ENCODE data around the gene SLC38A3. TPM values are rescaled to one million over a fixed set of nuclear protein-coding genes. Genes with fewer than 3 reads are reported as not detected.
A peak's percentile ranks its signal among the peaks of the same experiment; 100 is the strongest.

Gene SLC38A3
- total RNA-seq, 1 donor from 2014 or later, result not detected

GRCh38 chr3:50246517-50246954 is 41.5 kb downstream of the SLC38A3 start:
- H3K4me3 ChIP-seq, result peak overlapping the region; percentile 52
- H3K9me3 ChIP-seq, result no peaks in the 10 kb centered on the region
- H3K27me3 ChIP-seq (ENCODE audit: low read depth), result no peaks in the 10 kb centered on the region
- H3K27ac ChIP-seq, result peak overlapping the region; percentile 96
- ATAC-seq (peak; percentile 52 to 54), DNase-seq (peak; percentile 74)
- intact Hi-C loops (cut with DNase I), result no loop called here
- peak; percentile 28 for TF ChIP-seq CTCF (IDR thresholded peaks at IDR 0.05)
- peaks cover 61% of the 10 kb centered on the region for H3K36me3 ChIP-seq
- H3K4me1 ChIP-seq, result peaks cover 100% of the 10 kb centered on the region

- DNase-seq (no peak), ATAC-seq (peak; percentile 36 to 38)
- H3K27me3 ChIP-seq (ENCODE audit: low read depth), result no peaks in the 10 kb centered on the region
- TF ChIP-seq CTCF (IDR thresholded peaks at IDR 0.05), result no peak
- peaks cover 96% of the 10 kb centered on the region for H3K4me1 ChIP-seq
- H3K9me3 ChIP-seq, result no peaks in the 10 kb centered on the region
- peaks cover 75% of the 10 kb centered on the region for H3K36me3 ChIP-seq
- peak overlapping the region; percentile 96 for H3K27ac ChIP-seq
- H3K4me3 ChIP-seq, result peak overlapping the region; percentile 6
- intact Hi-C loops (cut with DNase I), result no loop called here
These were observed 43.3 kb downstream of the SLC38A3 start for GRCh38 chr3:50248387-50248786.

GRCh38 chr3:50249457-50249856 is 44.4 kb downstream of the SLC38A3 start:
- Histone ChIP-seq H3K4me1 (peaks cover 92% of the 10 kb centered on the region), H3K4me3 (no peak overlapping the region), H3K36me3 (peaks cover 77% of the 10 kb centered on the region), H3K27ac (peak overlapping the region; percentile 96), H3K27me3 (ENCODE audit: low read depth) (no peaks in the 10 kb centered on the region), H3K9me3 (no peaks in the 10 kb centered on the region)
- intact Hi-C loops (cut with DNase I), result no loop called here
- TF ChIP-seq CTCF (IDR thresholded peaks at IDR 0.05), result no peak
- ATAC-seq, result no peak
- no peak for DNase-seq

GRCh38 chr3:50250514-50250913 is 45.4 kb downstream of the SLC38A3 start:
- peaks cover 92% of the 10 kb centered on the region for H3K4me1 ChIP-seq
- H3K27me3 ChIP-seq (ENCODE audit: low read depth), result no peaks in the 10 kb centered on the region
- TF ChIP-seq CTCF (IDR thresholded peaks at IDR 0.05), result no peak
- H3K4me3 ChIP-seq, result no peak overlapping the region
- DNase-seq (no peak), ATAC-seq (no peak)
- intact Hi-C loops (cut with DNase I), result no loop called here
- H3K36me3 ChIP-seq, result peaks cover 82% of the 10 kb centered on the region
- H3K27ac ChIP-seq, result peak overlapping the region; percentile 96
- H3K9me3 ChIP-seq, result no peaks in the 10 kb centered on the region

GRCh38 chr3:50251220-50251619 is 46.1 kb downstream of the SLC38A3 start:
- DNase-seq, result no peak
- Histone ChIP-seq H3K27ac (peak overlapping the region; percentile 96), H3K4me3 (no peak overlapping the region), H3K27me3 (ENCODE audit: low read depth) (no peaks in the 10 kb centered on the region), H3K36me3 (peaks cover 85% of the 10 kb centered on the region), H3K9me3 (no peaks in the 10 kb centered on the region), H3K4me1 (peaks cover 92% of the 10 kb centered on the region)
- no peak for ATAC-seq
- intact Hi-C loops (cut with DNase I), result no loop called here
- TF ChIP-seq CTCF (IDR thresholded peaks at IDR 0.05), result no peak
